HG03196 (cell line): ENCODE data around the gene ORC3.
A peak's percentile ranks its signal among the peaks of the same experiment; 100 is the strongest.
"Not testable (repeated sequence)": the region's sequence is repeated elsewhere in the genome, so short reads cannot be mapped to it uniquely, and the experiment has no call there.

Experiments
- ATAC-seq: cut with Tn5 transposase; IDR thresholded peaks from one replicate; pipeline ENCODE4 v1.9.1; 2021; ENCODE audit not compliant: unreplicated experiment

The ORC3 gene

DNA sequence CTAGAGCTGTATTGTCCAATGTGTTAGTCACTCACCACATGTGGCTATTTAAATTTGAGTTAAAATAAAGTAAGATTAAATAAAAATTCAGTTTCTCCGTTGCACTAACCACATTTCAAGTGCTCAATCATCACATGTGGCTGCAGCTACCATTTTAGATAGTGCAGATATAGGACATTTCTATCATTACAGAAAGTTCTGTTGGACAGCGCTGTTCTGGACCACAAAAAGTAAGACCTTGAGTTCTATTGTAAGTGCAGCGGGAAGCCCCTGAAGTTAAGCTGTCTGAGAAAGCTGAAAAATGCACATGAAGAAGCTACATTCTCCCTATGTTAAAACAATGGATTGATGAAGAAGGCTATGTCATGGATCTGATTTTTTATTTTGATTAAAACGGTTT is 1.1 kb downstream of the ORC3 start:
- ATAC-seq = no peak

DNA sequence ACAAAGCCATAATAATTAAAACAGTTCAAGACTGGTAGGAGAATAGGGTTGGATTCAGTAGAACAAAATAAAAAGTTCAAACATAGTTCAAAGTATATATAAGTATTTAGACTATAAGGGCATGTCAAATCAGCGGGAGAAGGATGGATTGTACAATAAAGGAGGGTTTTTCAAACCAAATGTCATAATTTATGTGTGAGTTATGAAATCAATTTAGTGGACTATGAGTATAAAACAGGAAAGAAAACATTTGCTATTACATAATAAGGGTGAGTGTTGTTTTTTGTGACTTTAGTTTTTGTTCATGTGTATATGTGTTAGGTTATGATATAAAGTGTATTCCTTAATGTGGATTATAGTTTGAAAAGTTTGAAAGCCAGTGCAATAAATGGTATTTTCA is 10.6 kb downstream of the ORC3 start:
- ATAC-seq = no peak

DNA sequence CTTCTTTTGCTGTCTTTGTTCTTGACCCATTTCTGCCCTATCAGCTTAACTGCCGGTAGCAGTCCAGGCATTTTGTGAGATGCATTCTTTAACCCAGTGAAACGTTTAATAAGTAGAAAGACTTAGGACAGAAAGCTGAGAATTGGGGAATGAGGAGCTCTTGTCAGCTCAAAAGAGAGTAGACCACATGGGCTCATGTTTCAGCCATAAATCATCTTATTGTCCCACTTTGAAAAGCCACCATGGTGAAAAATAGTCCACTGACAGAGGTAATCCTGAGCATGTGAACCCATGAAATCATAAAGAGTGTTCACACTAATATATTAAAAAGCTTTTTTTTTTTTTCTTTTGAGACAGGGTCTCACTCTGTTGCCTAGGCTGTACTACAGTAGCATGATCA is 16.3 kb downstream of the ORC3 start:
- no peak for ATAC-seq

DNA sequence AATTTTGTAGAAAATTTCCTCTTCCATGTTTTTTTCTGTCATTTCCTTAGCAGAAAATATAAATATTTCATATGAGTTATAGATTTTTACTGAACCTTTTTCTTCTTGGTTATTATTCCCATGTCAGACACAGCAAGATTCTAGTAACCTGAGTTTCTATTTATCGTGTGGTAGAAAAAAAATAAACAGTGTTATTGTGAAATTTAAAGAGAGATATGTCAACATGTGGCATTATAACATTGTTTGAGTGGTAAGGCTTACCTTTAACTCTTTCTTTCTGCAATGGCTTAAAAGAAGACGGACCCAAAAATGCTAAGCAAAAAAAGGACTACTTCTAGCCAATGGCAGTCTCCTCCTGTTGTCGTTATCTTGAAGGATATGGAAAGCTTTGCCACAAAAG is 18.9 kb downstream of the ORC3 start:
- ATAC-seq = no peak

DNA sequence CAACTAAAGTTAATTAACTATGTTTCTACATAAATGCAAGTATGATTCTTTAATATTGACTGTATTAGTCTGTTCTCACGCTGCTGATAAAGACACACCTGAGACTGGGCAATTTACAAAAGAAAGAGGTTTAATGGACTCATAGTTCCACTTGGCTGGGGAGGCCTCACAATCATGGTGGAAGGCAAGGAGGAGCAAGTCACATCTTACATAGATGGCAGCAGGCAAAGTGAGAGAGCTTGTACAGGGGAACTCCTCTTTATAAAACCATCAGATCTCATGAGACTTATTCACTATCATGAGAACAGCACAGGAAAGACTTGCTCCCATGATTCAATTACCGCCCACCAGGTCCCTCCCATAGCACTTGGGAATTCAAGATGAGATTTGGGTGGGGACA is 23.1 kb downstream of the ORC3 start:
- ATAC-seq = not testable (repeated sequence)

DNA sequence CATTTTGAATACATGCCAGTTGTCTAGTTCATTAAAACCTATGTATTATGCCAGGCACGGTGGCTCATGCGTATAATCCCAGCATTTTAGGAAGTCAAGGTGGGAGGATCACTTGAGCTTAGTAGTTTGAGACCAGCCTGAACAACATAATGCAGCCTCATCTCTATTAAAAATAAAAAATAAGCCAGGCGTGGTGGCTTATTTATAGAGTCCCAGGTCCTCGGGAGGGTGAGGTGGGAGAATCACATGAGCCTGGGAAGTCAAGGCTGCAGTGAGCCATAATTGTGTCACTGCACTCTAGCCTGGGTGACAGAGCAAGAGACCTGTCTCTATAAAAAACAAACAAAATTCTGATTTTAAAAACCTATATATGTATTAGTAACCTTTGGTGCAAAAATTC is 27.5 kb downstream of the ORC3 start:
- ATAC-seq = no peak

DNA sequence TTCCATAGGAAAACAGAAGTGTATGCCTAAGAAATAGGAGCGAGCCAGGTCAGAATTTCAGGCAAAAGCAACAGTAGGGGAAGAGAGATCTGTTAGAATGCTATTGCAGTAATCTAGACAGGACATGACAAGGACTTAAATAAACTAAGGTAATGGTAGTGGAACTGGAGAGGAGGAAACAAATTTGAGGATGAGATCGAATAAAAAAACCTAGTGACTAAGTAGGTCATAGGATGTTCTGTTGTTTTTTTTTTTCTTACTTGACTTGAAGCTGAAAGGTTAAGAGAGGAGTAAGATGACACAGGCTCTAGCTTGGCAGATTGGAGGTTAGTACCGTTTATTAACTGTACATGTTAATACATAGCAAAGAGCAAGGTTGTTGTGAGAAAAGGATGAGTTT is 28.6 kb downstream of the ORC3 start:
- ATAC-seq = no peak

DNA sequence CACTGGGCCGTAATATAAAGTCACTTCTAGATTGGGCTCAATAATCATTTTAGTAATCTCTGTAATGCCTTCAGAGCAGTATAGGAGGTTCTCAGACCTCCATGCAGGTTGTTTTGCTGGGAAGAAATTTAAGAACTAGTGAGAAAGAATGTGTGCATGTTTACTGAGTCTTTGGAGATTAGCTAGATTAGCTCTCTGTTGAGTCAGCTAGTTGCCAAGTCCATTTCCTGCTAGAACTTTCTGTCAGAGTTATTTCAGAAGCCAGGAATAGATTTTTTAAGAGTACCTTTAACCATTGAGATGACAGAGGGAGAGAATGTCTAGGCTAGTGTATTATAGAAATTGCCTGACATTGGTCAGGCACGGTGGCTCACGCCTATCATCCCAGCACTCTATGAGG is 33.3 kb downstream of the ORC3 start:
- ATAC-seq = no peak

DNA sequence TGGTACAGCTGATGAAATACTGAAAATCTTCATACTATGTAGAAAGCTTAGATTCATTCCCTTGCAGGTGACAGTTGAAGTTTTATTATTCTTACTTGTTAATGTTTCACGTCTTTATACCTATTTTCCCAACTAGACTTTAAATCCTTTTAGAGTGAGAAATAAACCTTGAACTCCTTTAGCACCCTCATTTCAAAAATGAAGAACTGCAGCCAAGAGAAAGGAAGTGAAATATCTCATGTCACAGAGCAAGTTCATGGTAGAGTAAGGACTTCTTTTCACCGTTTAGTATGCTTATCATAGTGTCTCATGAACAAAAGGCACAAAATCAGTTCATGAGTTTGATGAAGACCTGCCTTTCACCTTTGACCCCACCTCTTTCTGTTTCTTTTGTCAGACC is 38.5 kb downstream of the ORC3 start:
- ATAC-seq = no peak

DNA sequence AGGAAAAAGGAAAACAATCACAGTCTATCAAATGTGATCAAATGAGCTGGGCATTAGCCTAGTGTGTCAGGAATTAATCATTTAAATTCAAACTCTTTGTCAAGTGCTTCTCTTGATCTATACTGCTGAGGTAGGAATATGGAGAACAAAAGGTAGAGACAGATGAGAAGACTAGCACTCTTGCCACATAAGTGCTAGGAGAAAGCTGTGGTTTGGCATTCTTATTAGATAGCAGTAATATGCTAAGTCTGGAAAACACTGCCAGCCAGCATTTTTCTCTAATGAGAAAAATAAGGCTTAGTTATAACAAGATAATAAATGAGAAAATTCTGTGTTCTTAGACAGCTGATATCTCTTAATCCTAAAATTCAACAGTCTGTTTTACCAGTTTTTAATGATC is 38.9 kb downstream of the ORC3 start:
- no peak for ATAC-seq

DNA sequence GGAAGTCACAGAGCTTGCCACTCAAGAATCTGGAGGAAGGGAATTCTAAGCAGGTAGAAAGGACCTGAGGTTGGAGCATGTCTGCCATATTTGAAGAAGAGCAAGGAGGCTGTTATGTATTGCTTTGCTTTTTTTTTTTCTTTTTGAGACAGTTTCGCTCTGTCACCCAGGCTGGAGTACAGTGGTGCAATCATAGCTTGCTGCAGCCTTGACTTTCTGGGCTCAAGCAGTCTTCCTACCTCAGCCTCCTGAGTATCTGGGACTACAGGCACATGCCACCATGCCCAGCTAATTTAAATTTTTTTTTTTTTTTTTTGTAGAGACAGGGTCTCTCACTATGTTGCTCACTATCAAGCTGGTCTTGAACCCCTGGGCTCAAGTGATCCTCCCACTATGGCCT is 40.8 kb downstream of the ORC3 start:
- no peak for ATAC-seq

DNA sequence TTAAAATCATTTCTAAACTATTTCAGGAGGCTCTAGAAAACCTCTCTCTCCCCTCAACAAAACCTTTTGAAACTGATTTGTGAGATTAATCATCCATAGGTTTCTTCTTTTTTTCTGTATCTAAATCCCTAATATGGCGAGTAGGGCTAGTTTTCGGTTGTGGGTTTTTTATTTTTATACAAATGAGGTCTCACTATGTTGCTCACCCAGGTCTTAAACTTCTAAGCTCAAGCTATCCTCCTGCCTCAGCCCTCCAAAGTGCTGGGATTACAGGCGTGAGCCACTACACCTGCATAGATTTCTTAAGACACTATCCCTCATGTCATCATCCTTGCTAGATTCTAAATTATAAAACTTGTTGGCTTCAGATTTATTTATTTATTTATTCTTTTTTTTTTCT is 43.9 kb downstream of the ORC3 start:
- ATAC-seq = no peak

DNA sequence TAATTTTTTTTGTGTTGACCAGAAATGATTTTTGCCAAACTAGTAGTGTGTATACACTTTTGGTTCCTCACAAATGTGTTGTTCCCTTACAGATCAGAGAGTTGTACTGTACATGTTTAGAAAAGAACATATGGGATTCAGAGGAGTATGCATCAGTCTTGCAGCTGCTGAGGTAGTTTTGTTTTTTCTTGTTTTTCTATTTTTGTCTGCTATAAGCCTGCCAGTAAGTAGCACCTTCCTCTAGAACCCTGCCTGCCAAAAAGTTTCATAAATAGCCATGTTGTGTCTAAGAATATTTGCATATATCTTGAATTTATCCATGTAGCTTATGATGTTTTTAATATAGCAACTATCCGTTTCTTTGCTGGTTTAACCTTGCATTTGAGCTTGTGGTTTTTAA is 46.4 kb downstream of the ORC3 start:
- ATAC-seq = no peak

DNA sequence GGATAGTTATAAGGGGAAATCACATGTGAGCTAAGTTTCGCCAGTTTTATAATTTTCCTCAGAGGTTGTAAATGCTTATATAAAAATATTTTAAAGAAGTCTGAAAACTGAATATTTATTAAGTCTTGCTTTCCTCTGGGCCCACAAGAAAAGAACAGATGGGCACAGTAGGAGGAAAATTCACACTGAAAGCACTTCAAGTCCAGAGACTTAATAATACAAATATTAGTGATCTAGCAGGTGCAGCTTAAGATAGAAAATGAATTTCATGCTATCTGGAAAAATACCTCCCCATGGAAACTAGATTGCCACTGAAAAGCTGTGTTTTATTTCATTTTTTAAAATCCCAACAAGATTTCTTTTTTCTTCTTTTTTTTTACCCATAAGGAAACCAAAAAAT is 47.2 kb downstream of the ORC3 start:
- ATAC-seq = no peak

DNA sequence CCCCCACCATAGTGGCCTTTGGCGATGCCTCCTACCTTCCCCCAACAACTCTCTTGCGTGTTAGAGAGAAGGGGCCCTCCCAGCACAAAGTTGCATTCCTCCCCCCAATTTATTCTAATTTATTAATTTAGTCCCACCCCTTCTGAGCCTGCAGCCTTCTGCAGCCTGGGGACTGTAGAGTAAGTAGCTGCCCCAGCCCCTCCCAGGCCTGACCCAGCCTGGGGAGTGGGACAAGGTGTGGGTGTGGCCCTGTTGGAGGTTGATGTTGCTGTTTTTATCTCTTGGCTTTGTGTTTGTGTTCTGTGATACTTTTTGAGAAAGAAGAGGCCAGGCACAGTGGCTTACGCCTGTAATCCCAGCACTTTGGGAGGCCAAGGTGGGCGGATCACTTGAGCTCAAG is 49.4 kb downstream of the ORC3 start:
- ATAC-seq = no peak

DNA sequence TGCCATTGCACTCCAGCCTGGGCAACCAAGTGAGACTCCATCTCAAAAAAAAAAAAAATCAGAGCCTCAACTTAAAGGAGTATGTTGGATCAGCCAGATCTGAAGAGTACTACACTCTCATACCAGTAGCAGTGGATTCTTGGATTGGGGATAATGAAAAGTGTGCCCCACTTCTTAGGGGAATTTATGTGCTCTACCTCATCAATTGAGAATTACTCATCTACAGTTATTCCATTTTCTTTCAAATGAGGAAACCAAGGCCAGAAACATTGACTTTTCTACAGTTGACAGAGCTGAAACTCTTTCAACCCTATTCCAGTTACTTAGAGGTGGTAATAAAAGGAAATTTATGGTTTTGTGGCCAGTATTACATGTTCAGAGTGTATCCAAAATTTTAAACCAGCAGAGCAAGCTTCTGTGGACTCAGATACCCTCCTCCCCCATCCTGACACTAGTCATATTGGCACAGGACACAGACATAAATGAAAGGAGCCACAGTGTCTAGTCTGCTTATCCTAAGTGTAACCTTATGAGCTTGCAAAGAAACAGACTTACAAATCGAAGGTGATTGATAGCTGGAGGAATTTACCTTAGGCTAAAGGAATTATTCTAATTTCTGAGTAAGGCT is 51.2 kb downstream of the ORC3 start:
- ATAC-seq = no peak

DNA sequence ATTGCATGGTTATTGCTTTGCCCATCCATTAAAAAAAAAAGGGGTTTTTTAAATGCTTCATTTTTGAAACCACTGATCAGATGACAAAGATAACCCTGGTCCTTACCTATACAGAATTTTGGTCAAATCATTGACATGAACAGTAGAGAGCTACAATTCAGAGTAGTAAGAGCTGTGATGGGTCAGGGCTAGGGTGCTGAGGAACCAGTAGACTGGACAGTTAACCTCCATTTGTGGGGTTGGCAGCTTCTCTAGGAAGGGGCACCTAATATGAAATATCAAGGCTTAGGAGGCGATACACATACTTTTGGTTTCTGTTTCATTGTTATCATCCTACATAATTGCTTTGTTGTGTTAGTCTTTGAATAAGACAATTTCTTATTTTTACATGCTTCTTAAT is 55.1 kb downstream of the ORC3 start:
- peak; percentile 56 for ATAC-seq

DNA sequence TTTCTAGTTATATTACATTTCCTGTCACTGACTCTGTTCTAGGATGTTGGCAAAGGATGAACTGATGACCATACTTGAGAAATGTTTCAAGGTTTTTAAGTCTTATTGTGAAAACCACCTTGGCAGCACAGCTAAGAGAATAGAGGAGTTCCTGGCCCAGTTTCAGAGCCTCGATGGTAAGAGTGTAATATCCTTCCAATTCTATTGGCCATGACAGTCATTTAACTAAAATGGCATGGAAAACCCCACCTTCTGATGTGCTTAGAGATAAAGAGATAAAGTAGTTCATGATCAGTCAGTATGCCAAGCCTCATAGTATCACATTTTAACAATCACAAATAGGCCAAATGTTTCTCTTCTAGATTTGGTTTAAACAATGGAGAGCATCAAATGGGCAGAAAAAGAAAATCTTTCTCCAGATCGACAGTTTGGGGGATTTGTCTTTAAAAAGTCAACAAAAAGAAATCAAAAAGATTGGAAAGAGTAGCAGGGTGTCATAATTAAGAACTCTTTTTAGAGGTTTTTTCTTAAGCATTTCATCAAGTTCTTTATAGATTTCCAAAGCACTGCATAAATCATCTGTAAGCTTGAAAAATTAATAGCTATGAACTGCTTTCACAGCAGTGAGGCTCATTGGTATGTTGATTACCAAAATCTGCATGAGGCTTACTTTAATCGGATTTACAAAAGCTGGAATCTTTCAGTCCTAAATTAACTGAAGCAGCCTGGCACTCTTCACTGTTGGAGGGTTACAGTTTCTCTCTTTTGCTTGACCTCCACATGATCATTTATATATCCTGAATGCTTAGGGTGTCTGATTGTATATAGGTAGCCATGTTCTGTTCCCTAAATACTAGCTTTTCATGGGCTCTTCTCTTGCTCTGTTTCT is 63.4 kb downstream of the ORC3 start:
- no peak for ATAC-seq

DNA sequence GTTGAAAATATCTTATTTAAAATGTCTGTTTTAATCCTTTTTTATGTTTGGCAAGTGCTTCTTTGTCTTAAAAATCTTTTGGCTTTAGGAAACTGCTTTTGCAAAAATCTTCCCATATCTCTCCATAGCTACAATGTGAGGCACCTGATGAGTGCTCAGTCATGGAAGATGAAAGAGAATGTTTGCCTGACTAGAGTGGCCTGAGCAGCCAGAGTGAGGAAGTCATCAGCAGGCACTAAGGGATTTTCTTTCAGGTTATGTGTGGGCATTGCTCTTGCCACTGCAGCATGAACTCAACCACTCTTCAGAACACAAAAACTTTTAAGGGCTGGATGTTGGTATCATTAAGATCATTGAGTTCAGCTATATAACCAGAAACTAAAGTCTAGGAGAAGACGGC is 64.2 kb downstream of the ORC3 start:
- no peak for ATAC-seq

DNA sequence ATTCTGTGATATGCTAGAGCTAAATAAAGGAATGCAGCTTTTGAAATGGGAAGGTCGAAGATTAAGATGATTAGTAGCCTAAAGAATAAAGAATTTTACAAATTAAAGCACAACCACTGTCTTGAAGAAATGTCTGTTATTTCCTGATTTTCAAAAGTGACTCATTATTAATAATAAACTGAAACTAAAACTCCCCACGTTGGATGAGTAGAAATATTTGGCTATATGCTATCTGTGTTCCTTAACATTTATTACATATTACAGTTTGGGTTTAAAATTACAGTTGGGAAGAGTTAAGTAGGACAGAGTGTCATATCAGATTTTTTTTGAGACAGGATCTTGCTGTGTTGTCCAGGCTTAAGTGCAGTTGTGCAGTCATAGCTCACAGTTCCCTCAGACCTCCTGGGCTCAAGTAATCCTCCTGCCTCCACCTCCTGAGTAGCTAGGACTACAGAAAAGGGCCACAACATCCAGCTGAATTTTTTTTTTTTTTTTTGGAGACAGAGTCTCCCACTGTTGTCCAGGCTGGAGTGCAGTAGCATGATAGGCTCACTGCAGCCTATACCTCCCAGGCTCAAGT is 65.0 kb downstream of the ORC3 start:
- no peak for ATAC-seq

DNA sequence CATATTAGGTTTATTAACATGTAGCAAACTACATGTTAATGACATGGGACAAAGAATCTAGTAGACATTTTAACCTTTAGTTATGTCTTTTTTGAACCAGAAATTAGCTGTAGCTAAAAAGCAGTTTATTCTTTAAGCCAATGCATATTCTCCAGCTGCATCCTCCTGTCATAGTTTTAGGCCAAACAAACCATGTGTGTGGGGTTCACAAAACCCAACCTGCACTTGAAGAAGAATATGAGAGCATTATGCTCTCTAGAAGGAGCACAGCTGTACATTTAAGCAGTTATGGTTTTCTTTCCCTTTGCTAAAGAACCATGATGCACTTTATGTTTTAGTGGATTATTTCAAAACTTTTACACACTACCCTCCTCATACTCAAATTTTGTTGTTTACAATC is 65.9 kb downstream of the ORC3 start:
- no peak for ATAC-seq

DNA sequence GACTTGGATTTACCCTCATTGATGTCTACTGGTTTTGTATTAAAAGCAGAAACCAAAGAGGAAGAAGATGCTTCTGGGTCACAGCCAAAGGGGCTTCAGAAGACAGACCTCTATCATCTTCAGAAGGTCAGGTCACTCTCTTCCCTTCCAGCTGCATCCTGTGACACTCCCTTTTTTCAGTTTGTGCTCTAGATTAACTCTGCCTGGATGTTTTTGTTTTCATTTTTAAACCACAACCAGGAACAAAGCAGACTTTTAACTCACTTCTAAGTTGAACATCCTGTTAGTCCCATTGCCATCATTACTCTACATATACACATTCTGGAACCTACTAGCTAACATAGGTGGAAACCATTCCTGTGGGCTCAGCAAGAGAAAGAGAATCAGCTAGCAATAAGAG is 66.9 kb downstream of the ORC3 start:
- ATAC-seq = peak; percentile 81
